Mesenchymal stem cell (in vitro differentiated cells and primary cell): Measurements from ENCODE around the gene KIAA1217.

Experiments
- DNase-seq: peaks from one replicate; pipeline ENCODE4 v3.0.0-alpha.2; 2013
- H2AFZ ChIP-seq: one replicate; pipeline ENCODE4 v1.6.1; 2013; ENCODE audit warnings: low read depth, mild to moderate bottlenecking, control low read depth, inconsistent platforms, low read length, moderate library complexity
- H2AK5ac ChIP-seq: 2 replicates; pipeline ENCODE4 v1.6.1; 2013; ENCODE audit warnings: low read length, moderate library complexity, mild to moderate bottlenecking, inconsistent platforms; ENCODE audit not compliant: severe bottlenecking
- H2BK120ac ChIP-seq: one replicate; pipeline ENCODE4 v1.6.1; 2013; ENCODE audit warnings: low read depth, mild to moderate bottlenecking, inconsistent platforms, low read length, moderate library complexity
- H2BK12ac ChIP-seq, 2 experiments: one replicate each; pipeline ENCODE4 v1.6.1; 2013; ENCODE audit warnings: inconsistent platforms in 2 of 2, low read length in 2 of 2, mild to moderate bottlenecking in 2 of 2, moderate library complexity in 2 of 2, control low read depth in 1 of 2
- H2BK15ac ChIP-seq: one replicate; pipeline ENCODE4 v1.6.1; 2013; ENCODE audit warnings: mild to moderate bottlenecking, low read depth, inconsistent platforms; ENCODE audit not compliant: poor library complexity, severe bottlenecking
- H2BK5ac ChIP-seq: 2 replicates; pipeline ENCODE4 v1.6.1; 2013; ENCODE audit warnings: low read depth, mild to moderate bottlenecking, low read length, control low read depth, inconsistent platforms; ENCODE audit not compliant: poor library complexity, severe bottlenecking
- H3K14ac ChIP-seq, 2 experiments: one replicate each; pipeline ENCODE4 v1.6.1; 2013; ENCODE audit warnings: inconsistent platforms in 2 of 2, low read length in 2 of 2, control low read depth in 1 of 2, mild to moderate bottlenecking in 1 of 2, moderate library complexity in 1 of 2
- H3K18ac ChIP-seq, 2 experiments: one replicate each; pipeline ENCODE4 v1.6.1; 2013; ENCODE audit warnings: inconsistent platforms in 2 of 2, low read length in 2 of 2, control low read depth in 1 of 2, low read depth in 1 of 2, mild to moderate bottlenecking in 1 of 2
- H3K23ac ChIP-seq, 2 experiments: one replicate each; pipeline ENCODE4 v1.6.1; 2013; ENCODE audit warnings: inconsistent platforms in 2 of 2, low read length in 2 of 2, mild to moderate bottlenecking in 2 of 2, moderate library complexity in 2 of 2, control low read depth in 1 of 2
- H3K27ac ChIP-seq: 2 replicates; pipeline ENCODE4 v1.5.1; 2013; ENCODE audit warnings: mild to moderate bottlenecking, moderate library complexity, low read length, control low read depth, inconsistent platforms; ENCODE audit not compliant: poor library complexity, severe bottlenecking
- H3K27me3 ChIP-seq, 2 experiments: 2 replicates each; pipeline versions ENCODE4 v1.6.1 to v1.7.0; 2013; ENCODE audit warnings: low read length in 2 of 2, mild to moderate bottlenecking in 2 of 2, moderate library complexity in 2 of 2, control low read depth in 1 of 2, inconsistent platforms in 1 of 2; ENCODE audit not compliant: control insufficient read depth in 1 of 2, insufficient read depth in 1 of 2
- H3K36me3 ChIP-seq, 2 experiments: 2 replicates each; pipeline versions ENCODE4 v1.6.1 to v1.7.0; 2013; ENCODE audit warnings: low read length in 2 of 2, control low read depth in 1 of 2, inconsistent platforms in 1 of 2, low read depth in 1 of 2, mild to moderate bottlenecking in 1 of 2; ENCODE audit not compliant: insufficient read depth in 2 of 2, control insufficient read depth in 1 of 2
- H3K4ac ChIP-seq, 2 experiments: one replicate each; pipeline ENCODE4 v1.6.1; 2013; ENCODE audit warnings: inconsistent platforms in 2 of 2, low read length in 2 of 2, mild to moderate bottlenecking in 2 of 2, moderate library complexity in 2 of 2, control low read depth in 1 of 2, low read depth in 1 of 2
- H3K4me1 ChIP-seq: 2 replicates; pipeline ENCODE4 v1.6.1; 2013; ENCODE audit warnings: low read depth, low read length, control low read depth; ENCODE audit not compliant: control insufficient read depth, insufficient read depth
- H3K4me2 ChIP-seq: 2 replicates; pipeline ENCODE4 v1.6.1; 2013; ENCODE audit warnings: low read length, mild to moderate bottlenecking, inconsistent platforms; ENCODE audit not compliant: poor library complexity, severe bottlenecking
- H3K4me3 ChIP-seq, 2 experiments: 2 replicates each; pipeline versions ENCODE4 v1.5.1 to v1.7.0; 2013; ENCODE audit warnings: low read length in 2 of 2, mild to moderate bottlenecking in 2 of 2, control low read depth in 1 of 2, low read depth in 1 of 2; ENCODE audit not compliant: insufficient read depth in 1 of 2
- H3K79me1 ChIP-seq: replicated peaks from 2 replicates; pipeline ENCODE4 v1.6.1; 2013; ENCODE audit warnings: mild to moderate bottlenecking, control low read depth, low read length, inconsistent platforms; ENCODE audit not compliant: poor library complexity, severe bottlenecking
- H3K9ac ChIP-seq: 2 replicates; pipeline ENCODE4 v1.7.0; 2013; ENCODE audit warnings: mild to moderate bottlenecking, low read length, moderate library complexity
- H3K9me3 ChIP-seq: 2 replicates; pipeline ENCODE4 v1.7.0; 2013; ENCODE audit warnings: mild to moderate bottlenecking, low read length; ENCODE audit not compliant: control insufficient read depth
- H4K8ac ChIP-seq: one replicate; pipeline ENCODE4 v1.6.1; 2013; ENCODE audit warnings: inconsistent platforms, mild to moderate bottlenecking, low read length, moderate library complexity
- H4K91ac ChIP-seq: one replicate; pipeline ENCODE4 v1.6.1; 2013; ENCODE audit warnings: mild to moderate bottlenecking, low read length, inconsistent platforms
- WGBS: methylation state at CpG from one replicate; pipeline ENCODE4 v1.1.7; 2013; ENCODE audit warnings: mixed read lengths; 5-methylcytosine and 5-hydroxymethylcytosine counted together

The KIAA1217 gene

GRCh38 chr10:24176658-24177057 is 32.3 kb upstream of the KIAA1217 start:
- Histone ChIP-seq H2AK5ac (no peak overlapping the region), H3K14ac (no peak overlapping the region), H3K9ac (no peak overlapping the region), H3K18ac (no peak overlapping the region), H2BK120ac (no peak overlapping the region), H3K4me1 (no peaks in the 10 kb centered on the region), H3K9me3 (no peaks in the 10 kb centered on the region), H4K8ac (no peak overlapping the region), H2AFZ (no peak overlapping the region), H3K4me2 (no peak overlapping the region), H2BK5ac (no peak overlapping the region), H3K36me3 (no peaks in the 10 kb centered on the region), H4K91ac (no peak overlapping the region), H2BK15ac (no peak overlapping the region), H2BK12ac (no peak overlapping the region), H3K23ac (no peak overlapping the region), H3K79me1 (no peaks in the 10 kb centered on the region), H3K4me3 (no peak overlapping the region), H3K27me3 (no peaks in the 10 kb centered on the region), H3K27ac (no peak overlapping the region), H3K4ac (no peak overlapping the region)
- 94% methylated on average over 13 of the region's 19 CpGs for WGBS
- DNase-seq, result no peak

DNA sequence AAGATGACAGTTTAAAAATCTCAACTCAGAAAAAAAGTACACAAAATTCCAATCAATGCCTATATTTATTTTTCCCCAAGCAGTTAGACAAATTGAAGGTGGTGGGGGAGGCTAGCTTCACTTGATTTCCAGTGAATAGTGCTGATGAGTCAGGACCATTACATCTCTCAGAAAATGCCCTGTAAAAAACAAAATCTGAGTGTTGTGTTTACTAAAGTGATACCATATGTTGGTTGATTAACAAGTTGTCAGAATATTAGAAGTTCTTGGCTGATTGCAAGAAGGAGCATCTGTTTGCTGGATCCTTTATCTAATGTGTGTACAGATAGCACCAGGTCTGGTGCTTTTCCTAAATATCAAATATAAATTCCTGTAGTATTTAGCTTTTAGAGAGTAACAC is 31.3 kb upstream of the KIAA1217 start:
- no peak overlapping the region for H2BK120ac ChIP-seq
- no peak overlapping the region for H3K4me3 ChIP-seq
- no peak overlapping the region for H3K27ac ChIP-seq
- no peak overlapping the region for H2AFZ ChIP-seq
- no peak for DNase-seq
- H3K14ac ChIP-seq, result no peak overlapping the region
- H2AK5ac ChIP-seq, result no peak overlapping the region
- H3K36me3 ChIP-seq, result no peaks in the 10 kb centered on the region
- no peaks in the 10 kb centered on the region for H3K4me1 ChIP-seq
- H2BK15ac ChIP-seq, result no peak overlapping the region
- H2BK12ac ChIP-seq, result no peak overlapping the region
- H2BK5ac ChIP-seq, result no peak overlapping the region
- no peaks in the 10 kb centered on the region for H3K79me1 ChIP-seq
- no peak overlapping the region for H3K18ac ChIP-seq
- no peak overlapping the region for H3K9ac ChIP-seq
- H3K23ac ChIP-seq, result no peak overlapping the region
- H3K4me2 ChIP-seq, result no peak overlapping the region
- no peak overlapping the region for H4K8ac ChIP-seq
- H3K27me3 ChIP-seq, result no peaks in the 10 kb centered on the region
- H4K91ac ChIP-seq, result no peak overlapping the region
- H3K4ac ChIP-seq, result no peak overlapping the region
- H3K9me3 ChIP-seq, result no peaks in the 10 kb centered on the region

- Histone ChIP-seq H3K36me3 (no peaks in the 10 kb centered on the region), H3K14ac (no peak overlapping the region), H3K18ac (no peak overlapping the region), H3K9ac (no peak overlapping the region), H3K79me1 (no peaks in the 10 kb centered on the region), H2BK5ac (no peak overlapping the region), H3K27ac (no peak overlapping the region), H3K4me2 (no peak overlapping the region), H2BK12ac (no peak overlapping the region), H2AFZ (no peak overlapping the region), H3K9me3 (no peaks in the 10 kb centered on the region), H3K27me3 (no peaks in the 10 kb centered on the region), H3K4ac (no peak overlapping the region), H3K4me1 (no peaks in the 10 kb centered on the region), H4K8ac (no peak overlapping the region), H3K4me3 (no peak overlapping the region), H3K23ac (no peak overlapping the region), H2BK120ac (no peak overlapping the region), H2BK15ac (no peak overlapping the region), H4K91ac (no peak overlapping the region), H2AK5ac (no peak overlapping the region)
- 56% methylated on average over 2 of the region's 2 CpGs for WGBS
- no peak for DNase-seq
These were observed 28.0 kb upstream of the KIAA1217 start for GRCh38 chr10:24180891-24181290.

DNA sequence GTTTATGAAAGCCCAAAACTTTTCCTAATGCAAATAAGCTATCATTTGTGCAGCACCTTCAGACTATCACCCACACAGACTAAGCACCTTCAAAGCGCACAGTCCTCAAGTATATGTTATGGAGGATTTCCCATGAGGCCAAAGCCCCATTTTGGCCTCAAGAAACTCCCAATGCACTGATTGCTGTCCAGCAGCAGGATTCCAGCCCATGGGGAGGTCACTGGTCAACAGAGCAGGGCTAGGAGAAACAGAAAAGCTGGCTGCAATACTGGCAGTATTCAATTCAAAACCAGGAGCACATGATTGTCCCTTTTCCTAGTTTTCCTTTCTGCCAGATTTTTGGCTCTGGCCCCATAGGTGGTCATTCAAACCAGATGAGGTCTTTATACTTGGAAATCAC is 24.5 kb upstream of the KIAA1217 start:
- no peak for DNase-seq
- no peak overlapping the region for H2BK5ac ChIP-seq
- no peak overlapping the region for H2AFZ ChIP-seq
- no peak overlapping the region for H3K23ac ChIP-seq
- H3K4me2 ChIP-seq, result no peak overlapping the region
- no peak overlapping the region for H3K14ac ChIP-seq
- H3K27me3 ChIP-seq, result no peaks in the 10 kb centered on the region
- H2BK12ac ChIP-seq, result no peak overlapping the region
- no peak overlapping the region for H3K18ac ChIP-seq
- no peak overlapping the region for H2AK5ac ChIP-seq
- WGBS, result 91% methylated on average over 1 of the region's 1 CpG
- no peak overlapping the region for H2BK120ac ChIP-seq
- H4K8ac ChIP-seq, result peak overlapping the region; percentile 41
- H3K79me1 ChIP-seq, result no peaks in the 10 kb centered on the region
- H3K4me1 ChIP-seq, result no peaks in the 10 kb centered on the region
- no peak overlapping the region for H3K27ac ChIP-seq
- H2BK15ac ChIP-seq, result no peak overlapping the region
- no peak overlapping the region for H4K91ac ChIP-seq
- no peaks in the 10 kb centered on the region for H3K9me3 ChIP-seq
- H3K36me3 ChIP-seq, result no peaks in the 10 kb centered on the region
- H3K4me3 ChIP-seq, result no peak overlapping the region
- no peak overlapping the region for H3K9ac ChIP-seq
- H3K4ac ChIP-seq, result no peak overlapping the region
